Measurements from ENCODE around the gene SERPINA12.

DNA sequence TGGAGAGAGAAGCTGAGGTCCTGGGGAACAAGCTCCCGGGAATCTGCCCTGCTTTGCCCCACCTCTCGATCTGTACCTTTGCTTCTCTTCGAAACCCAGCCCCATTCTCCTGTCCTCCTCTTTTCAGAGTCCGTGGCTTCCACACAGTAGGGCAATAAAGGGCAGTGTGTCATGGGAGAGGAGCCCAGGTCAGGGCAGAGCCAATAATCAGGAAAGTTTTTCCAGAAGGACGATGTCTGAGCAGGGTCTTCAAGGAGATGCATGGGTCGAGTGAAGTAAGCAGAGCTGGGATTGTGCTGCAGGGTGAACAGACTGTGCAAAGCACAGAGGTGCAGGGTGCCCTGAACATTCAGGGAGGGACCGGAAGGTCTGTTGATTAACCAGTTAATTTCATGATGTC is 29.9 kb upstream of the SERPINA12 start:
- TF ChIP-seq, protein P1, sequence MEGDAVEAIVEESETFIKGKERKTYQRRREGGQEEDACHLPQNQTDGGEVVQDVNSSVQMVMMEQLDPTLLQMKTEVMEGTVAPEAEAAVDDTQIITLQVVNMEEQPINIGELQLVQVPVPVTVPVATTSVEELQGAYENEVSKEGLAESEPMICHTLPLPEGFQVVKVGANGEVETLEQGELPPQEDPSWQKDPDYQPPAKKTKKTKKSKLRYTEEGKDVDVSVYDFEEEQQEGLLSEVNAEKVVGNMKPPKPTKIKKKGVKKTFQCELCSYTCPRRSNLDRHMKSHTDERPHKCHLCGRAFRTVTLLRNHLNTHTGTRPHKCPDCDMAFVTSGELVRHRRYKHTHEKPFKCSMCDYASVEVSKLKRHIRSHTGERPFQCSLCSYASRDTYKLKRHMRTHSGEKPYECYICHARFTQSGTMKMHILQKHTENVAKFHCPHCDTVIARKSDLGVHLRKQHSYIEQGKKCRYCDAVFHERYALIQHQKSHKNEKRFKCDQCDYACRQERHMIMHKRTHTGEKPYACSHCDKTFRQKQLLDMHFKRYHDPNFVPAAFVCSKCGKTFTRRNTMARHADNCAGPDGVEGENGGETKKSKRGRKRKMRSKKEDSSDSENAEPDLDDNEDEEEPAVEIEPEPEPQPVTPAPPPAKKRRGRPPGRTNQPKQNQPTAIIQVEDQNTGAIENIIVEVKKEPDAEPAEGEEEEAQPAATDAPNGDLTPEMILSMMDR (IDR thresholded peaks at IDR 0.05), result no peak
- TF ChIP-seq POLR2A (IDR thresholded peaks at IDR 0.05) (no peak), EP300 (IDR thresholded peaks at IDR 0.05) (no peak)
